Hematopoietic multipotent progenitor cell treated with erythropoietin and hydrocortisone succinate and interleukin-3 and kit ligand, for 4 days (in vitro differentiated cells): ENCODE measurements around the gene CACNA2D3.

Experiments
- DNase-seq: peaks from one replicate; pipeline ENCODE4 v3.0.0-alpha.2; 2015

Gene CACNA2D3

GRCh38 chr3:54506603-54507002, 384.3 kb downstream of the CACNA2D3 start:
- DNase-seq = no peak

- no peak for DNase-seq
These were observed 385.6 kb downstream of the CACNA2D3 start for GRCh38 chr3:54507876-54508460.

GRCh38 chr3:54510506-54510905, 388.2 kb downstream of the CACNA2D3 start:
- no peak for DNase-seq

GRCh38 chr3:54511766-54512365, 389.5 kb downstream of the CACNA2D3 start:
- no peak for DNase-seq

- no peak for DNase-seq
These were observed 391.7 kb downstream of the CACNA2D3 start for GRCh38 chr3:54514006-54514405.

GRCh38 chr3:54514416-54514815, 392.1 kb downstream of the CACNA2D3 start:
- no peak for DNase-seq

GRCh38 chr3:54515441-54516213, 393.3 kb downstream of the CACNA2D3 start:
- no peak for DNase-seq

- no peak for DNase-seq
These were observed 395.1 kb downstream of the CACNA2D3 start for GRCh38 chr3:54517424-54517823.

GRCh38 chr3:54518011-54518675, 395.8 kb downstream of the CACNA2D3 start:
- DNase-seq = no peak

GRCh38 chr3:54519493-54519892, 397.1 kb downstream of the CACNA2D3 start:
- no peak for DNase-seq

- DNase-seq = no peak
These were observed 397.7 kb downstream of the CACNA2D3 start for GRCh38 chr3:54520060-54520459.

GRCh38 chr3:54527521-54527920, 405.2 kb downstream of the CACNA2D3 start:
- no peak for DNase-seq

GRCh38 chr3:54527953-54528352, 405.6 kb downstream of the CACNA2D3 start:
- no peak for DNase-seq

- no peak for DNase-seq
These were observed 406.3 kb downstream of the CACNA2D3 start for GRCh38 chr3:54528668-54529067.

- DNase-seq = no peak
These were observed 407.7 kb downstream of the CACNA2D3 start for GRCh38 chr3:54530091-54530490.

GRCh38 chr3:54530944-54531343, 408.6 kb downstream of the CACNA2D3 start:
- DNase-seq = no peak

- DNase-seq = no peak
These were observed 409.4 kb downstream of the CACNA2D3 start for GRCh38 chr3:54531741-54532140.

GRCh38 chr3:54533856-54534255, 411.5 kb downstream of the CACNA2D3 start:
- peak; percentile 5 for DNase-seq

- no peak for DNase-seq
These were observed 413.3 kb downstream of the CACNA2D3 start for GRCh38 chr3:54535619-54536018.

GRCh38 chr3:54536450-54536849, 414.1 kb downstream of the CACNA2D3 start:
- no peak for DNase-seq

- no peak for DNase-seq
These were observed 415.2 kb downstream of the CACNA2D3 start for GRCh38 chr3:54537506-54537905.

- DNase-seq = peak; percentile 4
These were observed 416.0 kb downstream of the CACNA2D3 start for GRCh38 chr3:54538346-54538745.

GRCh38 chr3:54541369-54541768, 419.0 kb downstream of the CACNA2D3 start:
- no peak for DNase-seq

- DNase-seq = no peak
These were observed 421.1 kb downstream of the CACNA2D3 start for GRCh38 chr3:54543446-54543845.
